GM12864 (cell line): Measurements from ENCODE around the gene MAB21L1.

ENCODE experiments used
- DNase-seq: peaks from one replicate; pipeline ENCODE4 v3.0.0-alpha.2; 2011; ENCODE audit warnings: low read depth
- H3K4me3 ChIP-seq: 2 replicates; pipeline ENCODE4 v1.5.1; 2011; ENCODE audit warnings: mild to moderate bottlenecking, low read depth, low read length, control low read depth
- CTCF ChIP-seq: IDR thresholded peaks from 2 replicates; pipeline ENCODE4 v1.5.1; 2011; ENCODE audit warnings: low read depth, mild to moderate bottlenecking, moderate library complexity, low read length, control low read depth, inconsistent platforms; ENCODE audit errors: missing control alignments

Gene MAB21L1

GRCh38 chr13:35474496-35475211 lies 1.8 kb downstream of the MAB21L1 start:
- H3K4me3 ChIP-seq: no peak overlapping the region
- no peak for TF ChIP-seq CTCF
- no peak for DNase-seq

GRCh38 chr13:35473802-35474201 lies 2.7 kb downstream of the MAB21L1 start:
- no peak overlapping the region for H3K4me3 ChIP-seq
- DNase-seq: no peak
- TF ChIP-seq CTCF: no peak

GRCh38 chr13:35473206-35473775 lies 3.2 kb downstream of the MAB21L1 start:
- TF ChIP-seq CTCF: no peak
- H3K4me3 ChIP-seq: no peak overlapping the region

GRCh38 chr13:35472323-35472881 lies 4.1 kb downstream of the MAB21L1 start:
- H3K4me3 ChIP-seq: no peak overlapping the region
- DNase-seq: no peak
- TF ChIP-seq CTCF: no peak

More at GRCh38 chr13:35473206-35473775, 3.2 kb downstream of the MAB21L1 start:
- no peak for DNase-seq

- no peak overlapping the region for H3K4me3 ChIP-seq
- DNase-seq: no peak
- TF ChIP-seq CTCF: no peak
Measured at GRCh38 chr13:35471706-35472322, 4.7 kb downstream of the MAB21L1 start.

- no peak overlapping the region for H3K4me3 ChIP-seq
- no peak for DNase-seq
Measured at GRCh38 chr13:35470671-35471661, 5.5 kb downstream of the MAB21L1 start.

More at GRCh38 chr13:35470671-35471661, 5.5 kb downstream of the MAB21L1 start:
- no peak for TF ChIP-seq CTCF
